M059J (cell line): ENCODE data around the gene DMAP1. TPM values are rescaled to one million over a fixed set of nuclear protein-coding genes. Genes with fewer than 3 reads are reported as not detected.

Experiments used
- total RNA-seq: library from RNA; depleted of rRNA; stranded (reverse); fragments of >200 nt; shearing (Covaris generic); gene quantifications from 2 replicates; pipeline ENCODE4 v1.2.3, GENCODE V29; 2014; rRNA removed

Gene DMAP1
- total RNA-seq, 1 experiment from 2014 or later, result 13.7 TPM

Other genes starting within 250 kb of the DMAP1 start
- 28.1 and 33.9 TPM in 2 replicates for gene DPH2, start 243.5 kb upstream of the DMAP1 start, total RNA-seq
- gene ATP6V0B, start 238.5 kb upstream of the DMAP1 start, total RNA-seq, result 242 and 249 TPM in 2 replicates
- gene B4GALT2, start 234.3 kb upstream of the DMAP1 start, total RNA-seq, result 99.4 and 111 TPM in 2 replicates
- gene CCDC24, start 221.9 kb upstream of the DMAP1 start, total RNA-seq, result 10.6 and 11.1 TPM in 2 replicates
- gene SLC6A9, start 182.0 kb upstream of the DMAP1 start, total RNA-seq, result 2.1 and 5.1 TPM in 2 replicates
- gene KLF17, start 94.7 kb upstream of the DMAP1 start, total RNA-seq, result 0.37 and 0.64 TPM in 2 replicates
- gene KLF18, start 71.8 kb upstream of the DMAP1 start, total RNA-seq, result not detected in 2 replicates
- 83.0 and 87.6 TPM in 2 replicates for gene ERI3, start 141.8 kb downstream of the DMAP1 start, total RNA-seq
- gene RNF220, start 191.8 kb downstream of the DMAP1 start, total RNA-seq, result 56.3 and 72.9 TPM in 2 replicates